WTC11 (cell line): ENCODE data around the gene CLRN3.

Source experiments
- FOXP1 ChIP-seq: sonication (generic); formaldehyde crosslinking; IDR thresholded peaks from 2 replicates; pipeline ENCODE4 v1.8.0; 2022; ENCODE audit warnings: missing genetic modification reagents, mild to moderate bottlenecking, moderate library complexity, borderline replicate concordance
- NFYB ChIP-seq: sonication (generic); formaldehyde crosslinking; conservative IDR thresholded peaks from 2 replicates; pipeline ENCODE4 v1.8.0; 2022; ENCODE audit warnings: low read depth, missing genetic modification reagents
- OVOL2 ChIP-seq: fragments of 250-450 bp; sonication (Bioruptor Pico); IDR thresholded peaks from 2 replicates; pipeline ENCODE4 v1.9.0; 2021; ENCODE audit warnings: mild to moderate bottlenecking, borderline replicate concordance
- ZNF121 ChIP-seq: sonication (generic); formaldehyde crosslinking; IDR thresholded peaks from 2 replicates; pipeline ENCODE4 v1.8.0; 2023; ENCODE audit warnings: missing genetic modification reagents
- ZNF317 ChIP-seq: sonication (generic); formaldehyde crosslinking; IDR thresholded peaks from 2 replicates; pipeline ENCODE4 v1.8.1; 2023; ENCODE audit warnings: low read depth, mild to moderate bottlenecking, moderate library complexity, missing genetic modification reagents, borderline replicate concordance
- TF ChIP-seq, protein P1 (sequence below): fragments of 200-600 bp; IDR thresholded peaks from 2 replicates; pipeline ENCODE4 v1.8.0; 2022; ENCODE audit warnings: antibody characterized with exemption
- TF ChIP-seq, protein P2 (sequence below): sonication (generic); formaldehyde crosslinking; IDR thresholded peaks from 2 replicates; pipeline ENCODE4 v1.8.0; 2023; ENCODE audit warnings: missing genetic modification reagents
- TF ChIP-seq, protein P3 (sequence below): sonication (generic); formaldehyde crosslinking; IDR thresholded peaks from 2 replicates; pipeline ENCODE4 v1.8.0; 2022; ENCODE audit warnings: mild to moderate bottlenecking, missing genetic modification reagents
- TF ChIP-seq, protein P4 (sequence below): sonication (generic); formaldehyde crosslinking; IDR thresholded peaks from 2 replicates; pipeline ENCODE4 v1.8.1; 2022; ENCODE audit warnings: low read depth, missing genetic modification reagents, borderline replicate concordance

DNA sequence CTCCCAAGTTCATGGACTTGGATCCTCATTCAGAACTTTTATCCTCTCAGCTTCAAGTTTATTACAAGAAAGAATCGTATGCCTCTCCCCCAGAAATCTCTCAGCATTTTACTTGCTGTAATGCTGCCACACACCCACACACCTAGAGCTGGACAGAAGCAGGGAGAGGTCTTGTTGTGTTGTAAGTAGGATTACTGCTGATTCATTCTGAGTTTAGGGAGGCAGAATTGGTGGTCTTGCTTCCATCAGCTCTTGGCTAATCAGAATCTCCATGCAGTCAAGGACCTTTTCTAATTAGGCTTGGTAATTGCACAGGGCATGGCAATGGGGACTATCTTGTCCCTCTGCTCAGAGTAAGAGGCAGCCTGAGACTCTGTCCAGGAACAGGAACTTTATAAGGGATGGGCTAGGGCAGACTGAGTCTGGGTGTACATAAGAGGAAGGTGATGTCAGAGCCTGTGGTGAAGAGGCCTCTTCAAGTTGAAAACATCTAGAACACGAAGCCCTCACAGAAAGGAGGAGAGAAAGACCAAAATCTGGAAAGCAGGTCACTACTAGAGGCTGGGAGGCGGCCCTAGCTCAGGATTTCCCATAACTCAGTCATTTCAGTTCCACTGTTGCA is 7.1 kb upstream of the CLRN3 start:
- TF ChIP-seq ZNF317: no peak
- TF ChIP-seq NFYB (CRISPR knock-in tag): no peak
- TF ChIP-seq, protein P1, sequence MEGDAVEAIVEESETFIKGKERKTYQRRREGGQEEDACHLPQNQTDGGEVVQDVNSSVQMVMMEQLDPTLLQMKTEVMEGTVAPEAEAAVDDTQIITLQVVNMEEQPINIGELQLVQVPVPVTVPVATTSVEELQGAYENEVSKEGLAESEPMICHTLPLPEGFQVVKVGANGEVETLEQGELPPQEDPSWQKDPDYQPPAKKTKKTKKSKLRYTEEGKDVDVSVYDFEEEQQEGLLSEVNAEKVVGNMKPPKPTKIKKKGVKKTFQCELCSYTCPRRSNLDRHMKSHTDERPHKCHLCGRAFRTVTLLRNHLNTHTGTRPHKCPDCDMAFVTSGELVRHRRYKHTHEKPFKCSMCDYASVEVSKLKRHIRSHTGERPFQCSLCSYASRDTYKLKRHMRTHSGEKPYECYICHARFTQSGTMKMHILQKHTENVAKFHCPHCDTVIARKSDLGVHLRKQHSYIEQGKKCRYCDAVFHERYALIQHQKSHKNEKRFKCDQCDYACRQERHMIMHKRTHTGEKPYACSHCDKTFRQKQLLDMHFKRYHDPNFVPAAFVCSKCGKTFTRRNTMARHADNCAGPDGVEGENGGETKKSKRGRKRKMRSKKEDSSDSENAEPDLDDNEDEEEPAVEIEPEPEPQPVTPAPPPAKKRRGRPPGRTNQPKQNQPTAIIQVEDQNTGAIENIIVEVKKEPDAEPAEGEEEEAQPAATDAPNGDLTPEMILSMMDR: no peak
- TF ChIP-seq FOXP1 (CRISPR knock-in tag): no peak
- TF ChIP-seq ZNF121 (CRISPR knock-in tag): no peak
- TF ChIP-seq, protein P2, sequence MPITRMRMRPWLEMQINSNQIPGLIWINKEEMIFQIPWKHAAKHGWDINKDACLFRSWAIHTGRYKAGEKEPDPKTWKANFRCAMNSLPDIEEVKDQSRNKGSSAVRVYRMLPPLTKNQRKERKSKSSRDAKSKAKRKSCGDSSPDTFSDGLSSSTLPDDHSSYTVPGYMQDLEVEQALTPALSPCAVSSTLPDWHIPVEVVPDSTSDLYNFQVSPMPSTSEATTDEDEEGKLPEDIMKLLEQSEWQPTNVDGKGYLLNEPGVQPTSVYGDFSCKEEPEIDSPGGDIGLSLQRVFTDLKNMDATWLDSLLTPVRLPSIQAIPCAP: no peak
- TF ChIP-seq, protein P3, sequence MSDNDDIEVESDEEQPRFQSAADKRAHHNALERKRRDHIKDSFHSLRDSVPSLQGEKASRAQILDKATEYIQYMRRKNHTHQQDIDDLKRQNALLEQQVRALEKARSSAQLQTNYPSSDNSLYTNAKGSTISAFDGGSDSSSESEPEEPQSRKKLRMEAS (CRISPR knock-in tag): no peak
- no peak for TF ChIP-seq OVOL2 (CRISPR knock-in tag)
- TF ChIP-seq, protein P4, sequence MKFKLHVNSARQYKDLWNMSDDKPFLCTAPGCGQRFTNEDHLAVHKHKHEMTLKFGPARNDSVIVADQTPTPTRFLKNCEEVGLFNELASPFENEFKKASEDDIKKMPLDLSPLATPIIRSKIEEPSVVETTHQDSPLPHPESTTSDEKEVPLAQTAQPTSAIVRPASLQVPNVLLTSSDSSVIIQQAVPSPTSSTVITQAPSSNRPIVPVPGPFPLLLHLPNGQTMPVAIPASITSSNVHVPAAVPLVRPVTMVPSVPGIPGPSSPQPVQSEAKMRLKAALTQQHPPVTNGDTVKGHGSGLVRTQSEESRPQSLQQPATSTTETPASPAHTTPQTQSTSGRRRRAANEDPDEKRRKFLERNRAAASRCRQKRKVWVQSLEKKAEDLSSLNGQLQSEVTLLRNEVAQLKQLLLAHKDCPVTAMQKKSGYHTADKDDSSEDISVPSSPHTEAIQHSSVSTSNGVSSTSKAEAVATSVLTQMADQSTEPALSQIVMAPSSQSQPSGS: no peak
